Measurements from ENCODE around the gene NUMB.

DNA sequence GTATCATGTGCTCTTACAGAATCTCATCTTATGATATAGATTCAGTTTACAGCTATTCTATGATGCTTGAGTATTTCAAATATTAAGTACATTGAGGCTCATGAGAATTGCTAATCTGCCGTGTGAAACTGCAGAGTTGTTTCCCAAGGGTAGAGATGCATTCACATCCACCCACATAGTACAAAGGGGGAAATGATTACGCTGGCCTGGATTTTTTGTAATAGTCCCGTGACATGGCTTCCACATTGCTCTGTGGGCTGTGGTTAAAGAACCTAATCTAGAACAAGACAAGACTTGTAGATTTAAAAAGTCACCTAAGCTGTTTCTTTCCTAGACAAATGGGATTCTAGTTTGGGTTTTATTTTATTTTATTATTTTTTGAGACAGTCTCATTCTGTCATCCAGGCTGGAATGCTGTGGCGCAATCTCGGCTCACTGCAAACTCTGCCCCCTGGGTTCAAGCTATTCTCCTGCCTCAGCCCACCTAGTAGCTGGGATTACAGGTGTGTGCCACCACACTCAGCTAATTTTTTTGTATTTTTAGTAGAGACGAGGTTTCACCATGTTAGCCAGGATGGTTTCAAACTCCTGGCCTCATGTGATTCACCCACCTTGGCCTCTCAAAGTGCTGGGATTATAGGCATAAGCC, 19.4 kb upstream of the NUMB start:
- TF ChIP-seq EZH2 (IDR thresholded peaks at IDR 0.05; ENCODE audit: insufficient read depth, poor library complexity, severe bottlenecking) (no peak), EZH2phosphoT487 (IDR thresholded peaks at IDR 0.05; ENCODE audit: insufficient read depth, low read depth) (no peak)

All from GM23248 (cell line).